ENCODE results near the gene RBM19.

The RBM19 gene

DNA sequence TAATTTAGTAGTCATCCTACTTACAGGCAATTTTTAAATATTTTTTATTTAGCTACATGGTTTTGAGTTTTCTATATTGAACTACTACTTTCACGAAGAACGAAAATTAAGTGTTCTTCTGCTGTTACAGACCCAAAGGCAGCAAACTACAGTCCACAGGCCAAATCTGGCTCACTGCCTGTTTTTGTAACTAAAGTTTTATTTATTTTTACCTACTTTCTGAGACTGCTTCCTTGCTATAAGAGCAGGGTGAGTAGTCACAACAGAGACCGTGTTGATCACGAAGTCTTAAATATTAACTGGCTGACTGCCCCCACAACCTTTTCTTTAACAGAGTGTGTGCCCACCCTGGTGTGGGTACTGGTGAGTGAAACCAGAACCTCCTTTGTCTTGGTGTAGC lies 11.6 kb downstream of the RBM19 start:
- TF ChIP-seq CTCF (conservative IDR thresholded peaks at IDR 0.05; ENCODE audit: low read length) = no peak
- DNase-seq (ENCODE audit: low read depth) = no peak
- no peak overlapping the region for H3K4me3 ChIP-seq (ENCODE audit: low read length)

- DNase-seq (ENCODE audit: low read depth) = no peak
- TF ChIP-seq CTCF (conservative IDR thresholded peaks at IDR 0.05; ENCODE audit: low read length) = no peak
- H3K4me3 ChIP-seq (ENCODE audit: low read length) = no peak overlapping the region
Measured at GRCh38 chr12:113950873-113951272, 15.3 kb downstream of the RBM19 start.

GRCh38 chr12:113949321-113950305 lies 16.5 kb downstream of the RBM19 start:
- H3K4me3 ChIP-seq (ENCODE audit: low read length) = no peak overlapping the region
- DNase-seq (ENCODE audit: low read depth) = no peak
- TF ChIP-seq CTCF (conservative IDR thresholded peaks at IDR 0.05; ENCODE audit: low read length) = no peak

DNA sequence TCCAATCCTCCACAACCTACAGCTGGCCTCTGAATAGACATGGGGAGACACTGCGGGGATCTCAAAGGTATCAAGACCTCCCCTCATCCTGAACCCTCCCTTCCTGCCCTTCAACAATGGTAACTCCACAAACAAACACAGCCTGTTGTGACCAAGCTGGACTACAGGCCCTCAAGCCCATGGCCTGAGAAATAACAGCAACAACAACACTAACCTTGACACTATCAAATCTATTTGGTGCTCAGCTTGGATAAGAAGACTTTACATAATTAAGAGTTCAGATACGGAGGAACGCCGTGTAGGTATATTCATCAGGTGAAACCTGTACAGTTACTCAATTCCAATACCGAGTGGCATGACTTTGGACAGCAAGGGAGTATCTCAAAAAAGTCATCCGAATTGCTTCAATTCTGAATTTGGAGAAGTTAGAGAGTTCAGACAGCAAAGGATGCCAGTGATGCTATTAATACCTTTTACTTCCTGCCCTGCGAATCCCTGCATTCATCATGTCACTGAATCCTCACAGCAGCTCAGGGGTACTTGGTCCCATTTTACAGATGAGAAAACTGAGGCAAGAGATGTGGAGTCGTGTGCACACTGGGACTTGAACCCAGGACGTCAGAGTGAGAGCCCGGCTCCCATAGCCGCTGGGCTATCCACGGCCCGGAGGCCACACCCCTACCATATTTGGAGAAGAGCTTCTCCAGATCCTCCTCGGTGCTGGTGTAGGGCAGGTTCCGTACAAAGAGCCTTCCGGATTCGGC lies 17.8 kb downstream of the RBM19 start:
- H3K4me3 ChIP-seq (ENCODE audit: low read length) = no peak overlapping the region
- no peak for DNase-seq (ENCODE audit: low read depth)
- TF ChIP-seq CTCF (conservative IDR thresholded peaks at IDR 0.05; ENCODE audit: low read length) = no peak

GRCh38 chr12:113946175-113946574 lies 19.9 kb downstream of the RBM19 start:
- DNase-seq (ENCODE audit: low read depth) = no peak
- TF ChIP-seq CTCF (conservative IDR thresholded peaks at IDR 0.05; ENCODE audit: low read length) = no peak
- H3K4me3 ChIP-seq (ENCODE audit: low read length) = no peak overlapping the region

DNA sequence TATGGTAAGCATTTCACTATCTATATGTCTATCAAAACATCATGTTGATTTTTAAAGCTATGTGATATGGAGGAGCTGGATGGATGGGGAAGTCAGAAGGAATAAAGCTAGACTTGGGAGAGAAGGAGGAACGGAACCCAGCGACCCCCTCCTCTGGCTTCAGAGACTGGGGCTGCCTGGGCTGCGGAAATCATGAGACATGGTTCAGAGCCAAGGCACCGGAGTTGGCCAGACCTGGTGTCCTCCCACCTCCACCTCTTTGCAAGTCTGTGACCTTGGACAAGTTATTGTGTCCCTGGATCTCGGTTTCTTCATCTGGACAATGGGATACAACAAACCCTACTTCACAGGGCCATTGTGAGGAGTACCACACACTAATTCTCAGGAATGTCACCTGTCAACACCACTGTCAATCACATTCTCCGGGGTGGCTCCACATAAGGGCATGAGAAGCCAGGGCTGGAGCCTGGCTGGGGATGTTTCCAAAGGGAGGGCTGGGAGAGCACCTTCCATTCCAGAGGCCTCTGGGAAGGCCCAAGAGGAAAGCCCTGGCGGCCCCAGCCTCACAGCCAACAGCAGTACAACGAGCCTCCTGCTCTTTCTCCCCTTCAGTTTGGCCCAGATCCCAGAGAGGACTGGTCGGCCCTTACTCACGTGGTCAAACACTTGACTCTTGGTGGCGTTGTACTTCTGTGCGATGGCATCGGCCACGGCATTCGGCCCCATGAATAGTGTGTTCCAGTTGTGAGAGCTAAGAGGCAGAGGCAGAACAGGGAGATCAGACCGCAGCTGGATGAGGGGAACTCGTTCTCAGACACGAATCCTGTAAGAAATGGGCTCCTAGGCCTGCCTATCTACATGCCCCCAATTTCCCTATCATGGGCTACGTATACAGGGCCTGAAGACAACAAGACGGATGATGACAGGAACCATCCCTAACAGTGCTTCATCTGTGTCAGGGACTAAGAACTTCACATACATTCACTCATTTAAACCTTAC lies 20.7 kb downstream of the RBM19 start:
- no peak for DNase-seq (ENCODE audit: low read depth)
- TF ChIP-seq CTCF (conservative IDR thresholded peaks at IDR 0.05; ENCODE audit: low read length) = no peak
- H3K4me3 ChIP-seq (ENCODE audit: low read length) = no peak overlapping the region

All from AG10803 (cell line).